Transverse colon (tissue), 4 donors: ENCODE measurements around the gene SNED1. TPM values are rescaled to one million over a fixed set of nuclear protein-coding genes. Genes with fewer than 3 reads are reported as not detected.
A peak's percentile ranks its signal among the peaks of the same experiment; 100 is the strongest.
"Not testable (repeated sequence)": the region's sequence is repeated elsewhere in the genome, so short reads cannot be mapped to it uniquely, and the experiment has no call there.

Experiments used
- DNase-seq: peaks from one replicate; pipeline ENCODE4 v3.0.0-alpha.2; 2019
- H3K27ac ChIP-seq, 4 donors: fragments of 200-600 bp; sonication (generic); 2 replicates each; pipeline ENCODE4 v1.5.1; 2016 to 2018; ENCODE audit warnings: inconsistent platforms in 4 of 4
- H3K27me3 ChIP-seq: fragments of 200-600 bp; sonication (generic); 2 replicates; pipeline ENCODE4 v1.5.1; 2017; ENCODE audit warnings: inconsistent platforms
- H3K36me3 ChIP-seq, 4 donors: fragments of 200-600 bp; sonication (generic); 2 replicates each; pipeline ENCODE4 v1.5.1; 2017 to 2019; ENCODE audit warnings: inconsistent platforms in 4 of 4
- H3K4me1 ChIP-seq, 4 donors: fragments of 200-600 bp; sonication (generic); 2 replicates each; pipeline ENCODE4 v1.5.1; 2017 to 2020; ENCODE audit warnings: inconsistent platforms in 4 of 4
- H3K4me3 ChIP-seq, 4 donors: fragments of 200-600 bp; sonication (generic); 1 replicate in 1 of 4; 2 replicates in 3 of 4; pipeline versions ENCODE4 v1.5.1 to v1.6.1; 2017 to 2019; ENCODE audit warnings: inconsistent platforms in 4 of 4
- H3K9me3 ChIP-seq, 2 donors: fragments of 200-600 bp; sonication (generic); 2 replicates each; pipeline ENCODE4 v1.5.1; 2017 to 2019; ENCODE audit warnings: inconsistent platforms in 2 of 2
- EP300 ChIP-seq: sonication (generic); formaldehyde crosslinking; IDR thresholded peaks from one replicate; pipeline ENCODE4 v1.6.1; 2017; ENCODE audit warnings: antibody characterized with exemption, low read depth
- POLR2A ChIP-seq: fragments of 450-650 bp; IDR thresholded peaks from one replicate; pipeline ENCODE4 v1.6.1; 2016; ENCODE audit warnings: antibody characterized with exemption, mild to moderate bottlenecking, moderate library complexity
- POLR2AphosphoS5 ChIP-seq, 3 donors: sonication (generic); formaldehyde crosslinking; IDR thresholded peaks; one replicate each; pipeline ENCODE4 v1.6.1; 2016; ENCODE audit warnings: antibody characterized with exemption in 3 of 3
- WGBS, 2 donors: methylation state at CpG; one replicate each; pipeline ENCODE4 v1.1.5; 2018; ENCODE audit warnings: low coverage in 1 of 2; 5-methylcytosine and 5-hydroxymethylcytosine counted together
- in situ Hi-C, 4 donors: fragments of 200-750 bp; cut with MboI; loops; one replicate each; pipeline versions ENCODE4 v1.15.0 to v1.15.1; 2017; ENCODE audit warnings: low sequenced_read_pairs in 3 of 4, low pct_ligation_motif_present in 1 of 4, low pct_unique_long_range_greater_than_20kb in 1 of 4
- intact Hi-C: fragments of 100-400 bp; cut with DNase I; formaldehyde crosslinking; loops from one replicate; pipeline ENCODE4 v1.15.1; 2023; ENCODE audit warnings: low total_unique reads
- total RNA-seq, 4 donors: library from RNA; depleted of rRNA; stranded (reverse); fragments of >200 nt; gene quantifications; one replicate each; pipeline ENCODE4 v1.1.0, GENCODE V29; 2016
- TF ChIP-seq, protein P1 (sequence below), 5 experiments: fragments of 200-600 bp in 3 of 5; fragments of 450-650 bp in 2 of 5; sonication (generic) in 3 of 5; IDR thresholded peaks; 1 replicate in 2 of 5; 2 replicates in 3 of 5; pipeline ENCODE4 v1.5.1; 2016 to 2017; ENCODE audit warnings: antibody characterized with exemption in 5 of 5, inconsistent platforms in 3 of 5, mild to moderate bottlenecking in 2 of 5, moderate library complexity in 1 of 5

The SNED1 gene
- total RNA-seq, 4 donors from 2014 or later = 8.2 to 65.5 (median 30.0) TPM

DNA sequence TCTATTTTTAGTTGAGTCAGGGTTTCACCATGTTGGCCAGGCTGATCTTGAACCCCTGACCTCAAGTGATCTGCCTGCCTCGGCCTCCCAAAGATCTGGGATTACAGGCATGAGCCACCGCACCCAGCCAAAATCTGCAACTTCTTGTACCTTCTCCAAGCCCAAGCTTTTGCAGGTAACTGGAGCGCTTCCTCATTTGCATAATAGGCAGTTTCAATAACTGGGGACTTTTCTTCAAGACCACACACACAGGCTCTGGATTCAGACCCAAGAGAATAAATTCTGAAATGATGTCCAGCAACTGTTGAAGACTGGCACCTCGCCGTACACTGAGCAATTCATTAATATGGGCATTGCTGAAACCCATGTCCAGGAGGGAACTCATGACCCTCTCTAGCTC, 100.8 kb downstream of the SNED1 start:
- 75 to 100% methylated on average over 5 of the region's 5 CpGs for WGBS, 2 donors

DNA sequence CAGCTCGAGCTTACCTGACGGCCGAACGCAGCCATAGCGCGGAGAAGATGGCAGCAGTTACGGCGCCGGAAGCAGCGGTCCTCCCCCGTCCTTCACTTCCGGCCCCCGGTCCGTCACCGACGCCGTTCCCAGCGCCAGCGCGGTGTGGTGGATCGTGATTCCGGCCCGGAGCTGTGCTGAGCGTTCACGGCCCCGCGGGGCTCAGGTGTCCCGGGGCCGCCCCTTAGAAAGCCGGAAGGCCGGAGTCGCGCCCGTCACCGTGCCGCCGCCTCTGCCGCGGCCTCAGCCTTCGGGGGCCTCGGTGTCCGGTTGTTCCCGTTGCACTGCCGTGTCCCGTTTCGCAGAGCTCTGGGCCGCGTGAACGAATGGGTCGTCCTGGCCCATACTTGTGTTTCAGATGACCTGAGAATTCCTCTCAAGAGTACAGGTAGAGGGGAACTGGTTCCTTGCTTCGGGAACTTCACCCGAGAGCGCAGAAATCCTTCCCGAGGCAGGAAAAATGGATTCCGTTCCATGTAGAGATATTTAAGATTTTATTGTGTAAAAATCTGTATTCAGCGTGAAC, 103.9 kb downstream of the SNED1 start, which contains the start of gene MTERF4:
Gene MTERF4 (minus strand): TSS at position 49 of the 565 bp plus-strand sequence. CDS start 14 bp downstream, at position 35.
- peak; percentile 92 for DNase-seq
- Histone ChIP-seq H3K4me3 (peak within 1 kb of the TSS; percentile 67 to 89 (median 78)), H3K27me3 (no peaks in the 10 kb centered on the region), H3K36me3 (peaks cover 0 to 16% (median 4%) of the 10 kb centered on the region in 4 donors), H3K27ac (peak within 1 kb of the TSS; percentile 87 to 93 (median 90)), H3K9me3 (no peaks in the 10 kb centered on the region), H3K4me1 (peaks cover 7 to 38% (median 19%) of the 10 kb centered on the region in 4 donors)
- TF ChIP-seq, protein P1, sequence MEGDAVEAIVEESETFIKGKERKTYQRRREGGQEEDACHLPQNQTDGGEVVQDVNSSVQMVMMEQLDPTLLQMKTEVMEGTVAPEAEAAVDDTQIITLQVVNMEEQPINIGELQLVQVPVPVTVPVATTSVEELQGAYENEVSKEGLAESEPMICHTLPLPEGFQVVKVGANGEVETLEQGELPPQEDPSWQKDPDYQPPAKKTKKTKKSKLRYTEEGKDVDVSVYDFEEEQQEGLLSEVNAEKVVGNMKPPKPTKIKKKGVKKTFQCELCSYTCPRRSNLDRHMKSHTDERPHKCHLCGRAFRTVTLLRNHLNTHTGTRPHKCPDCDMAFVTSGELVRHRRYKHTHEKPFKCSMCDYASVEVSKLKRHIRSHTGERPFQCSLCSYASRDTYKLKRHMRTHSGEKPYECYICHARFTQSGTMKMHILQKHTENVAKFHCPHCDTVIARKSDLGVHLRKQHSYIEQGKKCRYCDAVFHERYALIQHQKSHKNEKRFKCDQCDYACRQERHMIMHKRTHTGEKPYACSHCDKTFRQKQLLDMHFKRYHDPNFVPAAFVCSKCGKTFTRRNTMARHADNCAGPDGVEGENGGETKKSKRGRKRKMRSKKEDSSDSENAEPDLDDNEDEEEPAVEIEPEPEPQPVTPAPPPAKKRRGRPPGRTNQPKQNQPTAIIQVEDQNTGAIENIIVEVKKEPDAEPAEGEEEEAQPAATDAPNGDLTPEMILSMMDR (IDR thresholded peaks at IDR 0.05) = no peak
- peak; percentile 67 to 87 (median 84) for TF ChIP-seq POLR2AphosphoS5 (IDR thresholded peaks at IDR 0.05)
- TF ChIP-seq POLR2A = peak; percentile 90
- TF ChIP-seq EP300 = no peak
- WGBS, 2 donors = 0% methylated on average over 3 to 31 of the region's 56 CpGs
- intact Hi-C loops = no loop called here
- in situ Hi-C loops = no loop called here

More for the DNA sequence above, 100.8 kb downstream of the SNED1 start:
- Histone ChIP-seq H3K4me3 (no peak overlapping the region), H3K27ac (no peak overlapping the region), H3K9me3 (no peaks in the 10 kb centered on the region), H3K4me1 (peaks cover 7 to 44% (median 19%) of the 10 kb centered on the region in 4 donors), H3K36me3 (peaks cover 0 to 42% (median 4%) of the 10 kb centered on the region in 4 donors), H3K27me3 (no peaks in the 10 kb centered on the region)
- TF ChIP-seq, protein P1 (IDR thresholded peaks at IDR 0.05) = no peak
- TF ChIP-seq POLR2A (no peak), EP300 (no peak), POLR2AphosphoS5 (IDR thresholded peaks at IDR 0.05) (no peak)
- intact Hi-C loops = loop anchor here (5.0 kb wide), 1 partner anchor 1077 kb away; no protein-coding TSS in a partner anchor
- in situ Hi-C loops = no loop called here
- DNase-seq = no peak

DNA sequence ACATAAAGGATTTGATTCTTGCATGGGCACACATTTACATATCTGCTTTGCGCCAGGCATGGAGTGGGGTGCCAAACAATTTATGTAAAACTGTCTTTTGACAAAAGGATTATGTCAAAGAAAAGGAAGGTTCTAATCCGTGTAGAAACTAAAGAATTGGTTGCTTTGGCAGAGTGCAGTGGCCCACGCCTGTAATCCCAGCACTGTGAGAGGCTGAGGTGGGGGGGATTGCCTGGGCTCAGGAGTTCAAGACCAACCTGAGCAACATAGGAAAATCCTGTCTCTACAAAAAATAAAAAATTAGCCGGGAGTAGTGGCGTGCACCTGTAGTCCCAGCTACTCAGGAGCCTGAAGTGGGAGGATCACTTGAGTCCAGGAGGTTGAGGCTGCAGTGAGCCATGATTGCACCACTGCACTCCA, 104.8 kb downstream of the SNED1 start:
- Histone ChIP-seq H3K27me3 (no peaks in the 10 kb centered on the region), H3K27ac (peak overlapping the region; percentile 87 to 93 (median 90)), H3K36me3 (peaks cover 0 to 12% (median 4%) of the 10 kb centered on the region in 4 donors), H3K9me3 (no peaks in the 10 kb centered on the region), H3K4me3 (peak overlapping the region in 3 of 4 donors; percentile 67 to 82 (median 74)), H3K4me1 (peaks cover 7 to 38% (median 19%) of the 10 kb centered on the region in 4 donors)
- TF ChIP-seq POLR2A = no peak
- DNase-seq = no peak
- intact Hi-C loops = no loop called here
- 29 to 41% methylated on average over 5 of the region's 5 CpGs for WGBS, 2 donors
- in situ Hi-C loops = no loop called here

DNA sequence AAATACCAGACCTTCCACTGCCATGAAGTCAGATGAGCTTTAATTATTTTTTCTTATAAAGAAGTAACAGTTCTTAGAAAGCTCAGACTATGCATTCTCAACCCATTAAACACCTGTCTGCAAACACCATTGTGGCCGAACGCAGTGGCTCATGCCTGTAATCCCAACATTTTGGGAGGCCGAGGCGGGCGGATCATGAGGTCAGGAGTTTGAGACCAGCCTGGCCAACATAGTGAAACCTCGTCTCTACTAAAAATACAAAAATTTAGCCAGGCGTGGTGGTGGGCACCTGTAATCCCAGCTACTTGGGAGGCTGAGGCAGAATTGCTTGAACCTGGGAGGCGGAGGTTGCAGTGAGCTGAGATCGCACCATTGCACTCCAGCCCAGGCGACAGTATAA, 106.2 kb downstream of the SNED1 start:
- H3K27ac ChIP-seq, DNase-seq, H3K9me3 ChIP-seq, H3K27me3 ChIP-seq, H3K4me3 ChIP-seq, intact Hi-C loops, H3K36me3 ChIP-seq, in situ Hi-C loops: not testable (repeated sequence)
- H3K4me1 ChIP-seq = peaks cover 7 to 29% (median 19%) of the 10 kb centered on the region in 4 donors
- WGBS, 2 donors = 97 to 100% methylated on average over 7 to 10 of the region's 10 CpGs

DNA sequence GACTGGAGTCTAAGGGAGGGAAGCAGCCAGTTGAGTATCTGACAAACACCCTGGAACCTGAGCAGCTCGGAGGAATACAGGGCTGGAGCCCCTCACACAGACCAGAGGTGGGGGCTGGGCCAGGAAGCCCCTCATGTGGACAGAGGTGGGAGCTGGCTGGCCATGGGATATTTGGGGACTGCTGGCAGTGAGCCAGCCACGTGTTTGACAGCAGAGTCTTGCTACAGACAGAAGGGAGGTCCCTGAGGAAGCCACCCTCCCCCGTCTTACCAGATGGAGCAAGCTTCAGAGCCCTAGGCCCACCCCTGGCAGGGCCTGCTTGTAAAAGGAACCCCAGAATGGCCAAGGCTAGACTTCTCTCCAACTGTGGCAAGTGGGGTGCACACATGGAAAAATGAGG, 107.2 kb downstream of the SNED1 start:
- no peaks in the 10 kb centered on the region for H3K36me3 ChIP-seq
- H3K27me3 ChIP-seq = no peaks in the 10 kb centered on the region
- intact Hi-C loops = no loop called here
- H3K4me3 ChIP-seq = no peak overlapping the region
- whole genome bisulfite sequencing, 2 donors = 54% methylated on average over 3 of the region's 3 CpGs; no CpG with 5 or more reads in 1 of the 2 donors
- no peak overlapping the region for H3K27ac ChIP-seq
- in situ Hi-C loops = no loop called here
- H3K9me3 ChIP-seq = no peaks in the 10 kb centered on the region
- peaks cover 7 to 21% (median 18%) of the 10 kb centered on the region in 4 donors for H3K4me1 ChIP-seq
- TF ChIP-seq POLR2AphosphoS5 (IDR thresholded peaks at IDR 0.05) (no peak), EP300 (no peak), POLR2A (no peak)
- TF ChIP-seq, protein P1 (IDR thresholded peaks at IDR 0.05) = no peak
- DNase-seq = no peak
